ENCODE data around the gene LMAN1L.

Gene LMAN1L

DNA sequence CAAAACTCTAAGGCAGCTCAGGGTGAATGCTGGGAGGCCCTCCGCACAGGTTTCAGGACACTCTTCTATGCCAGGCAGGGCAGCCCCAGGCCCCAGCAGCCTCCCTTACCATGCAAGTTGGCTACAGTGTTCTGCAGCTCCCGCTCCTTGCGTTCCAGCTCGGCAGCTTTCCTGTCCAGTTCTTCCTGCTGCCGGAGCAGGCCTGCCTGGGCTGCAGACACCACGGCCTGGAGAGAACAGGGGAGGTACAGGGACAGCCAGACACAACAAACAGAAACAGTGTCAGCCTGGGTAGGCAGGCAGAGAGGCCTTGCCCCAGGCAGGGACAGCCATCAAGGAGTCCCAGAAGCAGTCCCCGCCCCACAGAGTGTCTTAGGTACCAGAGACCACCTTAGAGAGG is 39.3 kb downstream of the LMAN1L start:
- H4K20me1 ChIP-seq: peaks cover 35 to 84% (median 53%) of the 10 kb centered on the region in 11 experiments; a peak in 20 of 22 replicates
- peaks cover 66 to 84% (median 74%) of the 10 kb centered on the region in 11 experiments for H3K36me3 ChIP-seq
- H3K4me2 ChIP-seq: no peak overlapping the region
- peak overlapping the region in 1 of 11 experiments; percentile 9; a peak in 1 of 22 replicates for H3K9ac ChIP-seq
- peaks cover 38 to 65% (median 52%) of the 10 kb centered on the region in 10 experiments for H3K4me1 ChIP-seq
- H3K4me3 ChIP-seq: no peak overlapping the region
- peak overlapping the region in 1 of 11 experiments; percentile 83; a peak in 1 of 22 replicates for H3K27ac ChIP-seq
- TF ChIP-seq Cebpa-rat (IDR thresholded peaks at IDR 0.05): no peak
- H3K27me3 ChIP-seq: no peaks in the 10 kb centered on the region
- H3K9me3 ChIP-seq (replicated peaks in 1 of 11): no peaks in the 10 kb centered on the region

- H3K9me3 ChIP-seq (replicated peaks in 1 of 11): no peaks in the 10 kb centered on the region
- H3K4me3 ChIP-seq: no peak overlapping the region; a peak in 2 of 20 replicates
- H3K27me3 ChIP-seq: no peaks in the 10 kb centered on the region
- peaks cover 56 to 73% (median 63%) of the 10 kb centered on the region in 10 experiments for H3K4me1 ChIP-seq
- H4K20me1 ChIP-seq: peaks cover 61 to 98% (median 78%) of the 10 kb centered on the region in 11 experiments; a peak in 20 of 22 replicates
- no peak for TF ChIP-seq Cebpa-rat (IDR thresholded peaks at IDR 0.05)
- peak overlapping the region; percentile 52 to 83 (median 69); a peak in 20 of 22 replicates for H3K27ac ChIP-seq
- H3K36me3 ChIP-seq: peaks cover 43 to 61% (median 48%) of the 10 kb centered on the region in 11 experiments
- peak overlapping the region; percentile 38 to 76 (median 68); a peak in 21 of 22 replicates for H3K9ac ChIP-seq
- peak overlapping the region; percentile 84 to 94 (median 88) for H3K4me2 ChIP-seq
Measured at GRCh38 chr15:74854453-74855022, 41.9 kb downstream of the LMAN1L start.

DNA sequence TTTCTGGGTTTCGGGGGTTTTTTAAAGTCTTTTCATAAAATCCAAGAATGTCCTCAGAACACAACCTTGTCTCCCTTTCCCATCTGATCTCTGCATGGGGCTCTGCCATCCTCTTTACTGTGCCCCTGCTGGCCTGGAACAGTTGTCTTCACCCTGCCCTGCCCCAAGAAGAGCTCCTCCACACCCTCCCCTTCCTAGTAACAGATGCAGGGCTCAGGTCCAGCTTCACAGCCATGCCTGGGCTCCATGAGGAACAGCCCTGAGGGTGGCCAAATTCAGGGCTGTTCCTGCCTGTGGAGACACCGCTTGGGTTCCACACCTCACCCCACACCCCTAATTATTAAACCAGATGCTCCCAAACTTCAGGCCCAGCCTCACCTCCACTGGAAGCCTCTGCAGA is 43.2 kb downstream of the LMAN1L start:
- Histone ChIP-seq H3K27ac (peak overlapping the region in 8 of 11 experiments; percentile 18 to 81 (median 64); a peak in 13 of 22 replicates), H3K4me2 (peak overlapping the region; percentile 84 to 94 (median 88)), H3K9me3 (replicated peaks in 1 of 11) (no peaks in the 10 kb centered on the region), H3K27me3 (no peaks in the 10 kb centered on the region), H3K9ac (peak overlapping the region in 5 of 11 experiments; percentile 11 to 54 (median 42); a peak in 4 of 22 replicates), H3K36me3 (peaks cover 30 to 50% (median 35%) of the 10 kb centered on the region in 11 experiments), H3K4me1 (peaks cover 70 to 83% (median 77%) of the 10 kb centered on the region in 10 experiments), H3K4me3 (no peak overlapping the region), H4K20me1 (peaks cover 69 to 100% (median 91%) of the 10 kb centered on the region in 11 experiments; a peak in 20 of 22 replicates)
- TF ChIP-seq Cebpa-rat (IDR thresholded peaks at IDR 0.05): no peak

DNA sequence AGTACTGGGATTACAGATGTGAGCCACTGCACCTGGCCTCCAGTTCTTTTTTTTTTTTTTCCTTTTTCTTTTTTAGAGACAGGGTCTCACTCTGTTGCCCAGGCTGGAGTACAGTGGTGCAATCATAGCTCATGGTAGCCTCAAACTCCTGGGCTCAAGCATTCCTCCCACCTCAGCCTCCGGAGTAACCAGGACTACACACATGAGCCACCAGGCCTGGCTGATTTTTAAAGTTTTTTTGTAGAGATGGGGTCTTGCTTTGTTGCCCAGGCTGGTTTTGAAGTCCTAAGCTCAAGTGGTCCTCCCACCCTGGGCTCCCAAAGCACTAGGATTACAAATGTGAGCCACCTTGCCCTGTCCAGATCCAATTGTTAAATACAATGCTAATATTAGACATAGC is 43.9 kb downstream of the LMAN1L start:
- H3K27me3 ChIP-seq: no peaks in the 10 kb centered on the region
- H3K9ac ChIP-seq: peak overlapping the region in 5 of 11 experiments; percentile 7 to 67 (median 19); a peak in 3 of 22 replicates
- H3K36me3 ChIP-seq: peaks cover 23 to 50% (median 28%) of the 10 kb centered on the region in 11 experiments
- H4K20me1 ChIP-seq: peaks cover 69 to 100% (median 96%) of the 10 kb centered on the region in 11 experiments; a peak in 20 of 22 replicates
- TF ChIP-seq Cebpa-rat (IDR thresholded peaks at IDR 0.05): no peak
- no peak overlapping the region for H3K4me3 ChIP-seq
- H3K27ac ChIP-seq: peak overlapping the region in 10 of 11 experiments; percentile 20 to 81 (median 62); a peak in 16 of 22 replicates
- peaks cover 76 to 87% (median 80%) of the 10 kb centered on the region in 10 experiments for H3K4me1 ChIP-seq
- no peaks in the 10 kb centered on the region for H3K9me3 ChIP-seq (replicated peaks in 1 of 11)
- peak overlapping the region; percentile 84 to 94 (median 88) for H3K4me2 ChIP-seq

GRCh38 chr15:74857082-74857655 is 44.5 kb downstream of the LMAN1L start:
- H3K9me3 ChIP-seq (replicated peaks in 1 of 11): no peaks in the 10 kb centered on the region
- H3K27ac ChIP-seq: peak overlapping the region; percentile 42 to 81 (median 67); a peak in 18 of 22 replicates
- H3K4me1 ChIP-seq: peaks cover 76 to 88% (median 81%) of the 10 kb centered on the region in 10 experiments
- H4K20me1 ChIP-seq: peaks cover 65 to 100% (median 96%) of the 10 kb centered on the region in 11 experiments; a peak in 20 of 22 replicates
- peak overlapping the region in 9 of 11 experiments; percentile 7 to 67 (median 54); a peak in 13 of 22 replicates for H3K9ac ChIP-seq
- no peak overlapping the region; a peak in 1 of 20 replicates for H3K4me3 ChIP-seq
- H3K27me3 ChIP-seq: no peaks in the 10 kb centered on the region
- peak overlapping the region; percentile 84 to 94 (median 88) for H3K4me2 ChIP-seq
- no peak for TF ChIP-seq Cebpa-rat (IDR thresholded peaks at IDR 0.05)
- peaks cover 16 to 45% (median 22%) of the 10 kb centered on the region in 11 experiments for H3K36me3 ChIP-seq

DNA sequence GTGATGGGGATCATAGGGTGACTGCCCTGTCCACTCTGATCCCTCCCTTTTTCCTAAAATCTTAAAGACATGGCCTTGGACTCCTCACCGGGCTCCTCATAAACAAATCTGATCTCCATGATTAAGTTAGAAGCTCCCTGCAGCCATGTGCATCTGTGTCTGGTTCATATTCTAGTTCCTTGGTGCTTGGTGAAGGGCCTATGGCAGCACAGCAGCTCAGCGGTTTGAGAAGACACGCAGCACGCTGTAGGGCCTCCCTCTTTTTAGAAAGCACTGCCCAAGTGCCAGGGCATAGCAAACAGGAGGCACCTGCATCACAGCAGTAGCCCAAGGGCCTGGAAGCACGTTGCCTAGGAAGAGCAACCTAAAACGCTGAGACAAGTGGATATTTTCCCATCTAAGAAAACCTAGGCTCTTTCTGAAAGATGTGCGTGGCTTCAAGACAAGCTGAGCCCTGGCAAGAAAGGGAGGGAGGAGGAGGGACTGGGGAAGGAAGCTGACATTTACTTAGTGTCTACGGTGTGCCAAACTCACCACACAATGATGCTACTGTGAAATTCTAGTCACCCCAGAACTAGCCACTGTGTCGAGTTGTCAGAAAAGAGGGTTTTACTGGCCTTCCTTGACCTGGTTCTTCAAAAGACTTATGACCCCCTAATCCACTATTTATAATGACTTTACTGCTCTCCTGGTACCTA is 45.2 kb downstream of the LMAN1L start:
- peaks cover 62 to 100% (median 95%) of the 10 kb centered on the region in 11 experiments; a peak in 20 of 22 replicates for H4K20me1 ChIP-seq
- H3K9ac ChIP-seq: peak overlapping the region; percentile 26 to 67 (median 51); a peak in 19 of 22 replicates
- H3K4me2 ChIP-seq: peak overlapping the region; percentile 84 to 94 (median 88)
- no peaks in the 10 kb centered on the region for H3K9me3 ChIP-seq (replicated peaks in 1 of 11)
- H3K4me1 ChIP-seq: peaks cover 76 to 89% (median 78%) of the 10 kb centered on the region in 10 experiments
- peak overlapping the region; percentile 42 to 81 (median 70); a peak in 21 of 22 replicates for H3K27ac ChIP-seq
- H3K27me3 ChIP-seq: no peaks in the 10 kb centered on the region
- TF ChIP-seq Cebpa-rat (IDR thresholded peaks at IDR 0.05): no peak
- no peak overlapping the region; a peak in 1 of 20 replicates for H3K4me3 ChIP-seq
- peaks cover 10 to 40% (median 17%) of the 10 kb centered on the region in 11 experiments for H3K36me3 ChIP-seq

DNA sequence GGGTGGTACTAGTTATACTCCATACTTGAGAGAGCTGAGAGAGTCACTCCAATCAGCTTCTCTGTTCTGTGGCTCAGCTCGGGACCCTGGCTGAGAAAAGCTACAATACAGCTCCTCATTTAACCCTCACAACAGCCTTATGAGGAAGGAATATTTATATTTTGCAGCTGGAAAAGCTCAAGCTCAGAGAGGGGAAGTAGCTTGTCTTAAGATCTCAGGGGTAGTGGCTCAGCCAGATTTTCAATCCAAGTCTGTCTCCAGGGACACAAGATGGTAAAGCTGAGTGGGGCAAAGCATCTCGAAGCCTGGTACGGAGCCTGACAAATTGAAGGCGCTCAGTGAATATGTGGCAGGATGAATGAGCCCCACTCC is 45.7 kb downstream of the LMAN1L start:
- Histone ChIP-seq H3K9ac (peak overlapping the region; percentile 26 to 67 (median 51); a peak in 17 of 22 replicates), H3K4me3 (no peak overlapping the region), H3K27me3 (no peaks in the 10 kb centered on the region), H3K4me2 (peak overlapping the region; percentile 84 to 94 (median 88)), H3K27ac (peak overlapping the region; percentile 42 to 81 (median 70); a peak in 21 of 22 replicates), H3K9me3 (replicated peaks in 1 of 11) (no peaks in the 10 kb centered on the region), H3K36me3 (peaks cover 5 to 40% (median 17%) of the 10 kb centered on the region in 11 experiments), H3K4me1 (peaks cover 72 to 89% (median 83%) of the 10 kb centered on the region in 10 experiments), H4K20me1 (peaks cover 60 to 100% (median 95%) of the 10 kb centered on the region in 11 experiments; a peak in 20 of 22 replicates)
- no peak for TF ChIP-seq Cebpa-rat (IDR thresholded peaks at IDR 0.05)
